GM12874 (cell line): ENCODE measurements around the gene HOXA13.

ENCODE experiments used
- CTCF ChIP-seq: IDR thresholded peaks from 2 replicates; pipeline ENCODE4 v1.5.1; 2011; ENCODE audit warnings: low read depth, mild to moderate bottlenecking, control low read depth, low read length, moderate library complexity; ENCODE audit not compliant: insufficient read depth

HOXA13 gene

GRCh38 chr7:27224983-27225934 lies 25.4 kb upstream of the HOXA13 start:
- TF ChIP-seq CTCF, result no peak

- no peak for TF ChIP-seq CTCF
Measured at GRCh38 chr7:27223941-27224575, 24.2 kb upstream of the HOXA13 start.

GRCh38 chr7:27221201-27221797 lies 21.4 kb upstream of the HOXA13 start:
- TF ChIP-seq CTCF, result no peak

- TF ChIP-seq CTCF, result no peak
Measured at GRCh38 chr7:27220440-27220955, 20.6 kb upstream of the HOXA13 start.

DNA sequence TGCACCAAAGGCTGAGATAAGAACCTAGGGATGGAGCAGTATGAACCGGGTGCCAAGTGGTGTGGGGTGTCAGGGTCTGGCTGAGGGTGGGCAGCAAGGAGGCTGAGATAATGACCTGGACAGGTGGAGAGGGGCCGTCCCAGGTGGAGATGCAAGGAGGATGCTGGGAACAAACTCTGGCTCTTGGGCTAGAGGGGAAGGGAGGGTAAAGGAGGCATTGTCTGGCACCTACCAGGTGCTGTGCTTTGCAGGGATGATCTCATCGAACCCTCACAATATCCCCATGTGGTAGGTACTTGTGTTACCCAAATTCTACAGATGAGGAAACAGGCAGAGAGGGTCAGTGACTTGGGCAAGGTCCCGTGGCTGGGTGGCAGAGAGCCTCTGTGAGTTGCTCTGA lies 19.9 kb upstream of the HOXA13 start:
- TF ChIP-seq CTCF, result no peak

DNA sequence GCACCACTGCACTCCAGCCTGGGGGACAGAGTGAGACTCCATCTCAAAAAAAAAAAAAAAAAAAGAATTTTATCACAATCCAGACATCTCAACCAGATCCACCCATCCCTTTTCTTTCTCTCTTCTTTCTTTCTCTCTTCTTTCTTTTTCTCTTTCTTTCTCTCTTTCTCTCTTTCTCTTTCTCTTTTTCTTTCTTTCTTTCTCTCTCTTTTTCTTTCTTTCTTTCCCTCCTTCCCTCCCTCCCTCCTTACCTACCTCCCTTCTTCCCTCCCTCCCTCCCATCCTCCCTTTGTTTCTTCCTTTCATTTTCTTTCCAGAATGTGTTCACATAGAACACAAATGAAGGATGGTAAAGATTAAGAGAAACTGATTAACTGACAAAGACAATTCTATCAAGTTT lies 18.1 kb upstream of the HOXA13 start:
- no peak for TF ChIP-seq CTCF

GRCh38 chr7:27215356-27215755 lies 15.5 kb upstream of the HOXA13 start:
- no peak for TF ChIP-seq CTCF
